HepG2 (cell line): ENCODE data around the gene USP36. TPM values are rescaled to one million over a fixed set of nuclear protein-coding genes. Genes with fewer than 3 reads are reported as not detected.

Experiments
- ATF4 ChIP-seq, 2 experiments: fragments of 450-650 bp in 1 of 2; sonication (generic) in 1 of 2; formaldehyde crosslinking; IDR thresholded peaks; 2 replicates each; pipeline versions ENCODE4 v1.5.0 to v1.8.0; 2020 to 2022; ENCODE audit warnings: mild to moderate bottlenecking in 1 of 2, missing genetic modification reagents in 1 of 2
- CAMTA2 ChIP-seq: sonication (generic); formaldehyde crosslinking; IDR thresholded peaks from 2 replicates; pipeline ENCODE4 v1.4.0; 2020; ENCODE audit warnings: mild to moderate bottlenecking, missing genetic modification reagents, borderline replicate concordance
- CBX1 ChIP-seq: IDR thresholded peaks from one replicate; pipeline ENCODE4 v1.6.1; 2016; ENCODE audit warnings: antibody characterized with exemption, low read depth
- CREB1 ChIP-seq, 2 experiments: fragments of 450-650 bp in 1 of 2; IDR thresholded peaks; 2 replicates each; pipeline ENCODE4 v1.6.1; 2016 to 2017; ENCODE audit warnings: control low read depth in 1 of 2, mild to moderate bottlenecking in 1 of 2, missing compliant biosample characterization in 1 of 2, missing genetic modification characterization in 1 of 2
- FOXC1 ChIP-seq: sonication (generic); formaldehyde crosslinking; IDR thresholded peaks from 2 replicates; pipeline ENCODE4 v1.8.0; 2022; ENCODE audit warnings: mild to moderate bottlenecking, missing genetic modification reagents, borderline replicate concordance
- GTF2F1 ChIP-seq: fragments of 150-350 bp; IDR thresholded peaks from 2 replicates; pipeline ENCODE4 v1.6.1; 2014; ENCODE audit warnings: low read length
- HOMEZ ChIP-seq: IDR thresholded peaks from 2 replicates; pipeline ENCODE4 v1.6.1; 2016; ENCODE audit warnings: low read depth
- MTA1 ChIP-seq: sonication (generic); formaldehyde crosslinking; IDR thresholded peaks from 2 replicates; pipeline ENCODE4 v1.4.0; 2020; ENCODE audit warnings: missing genetic modification reagents, mild to moderate bottlenecking, borderline replicate concordance
- MYNN ChIP-seq: sonication (generic); formaldehyde crosslinking; IDR thresholded peaks from 2 replicates; pipeline ENCODE4 v1.4.0; 2020; ENCODE audit warnings: mild to moderate bottlenecking, low read depth, missing genetic modification reagents
- NCOA5 ChIP-seq: sonication (generic); formaldehyde crosslinking; IDR thresholded peaks from 2 replicates; pipeline ENCODE4 v1.4.0; 2020; ENCODE audit warnings: missing genetic modification reagents
- NR3C1 ChIP-seq: sonication (generic); formaldehyde crosslinking; IDR thresholded peaks from 2 replicates; pipeline ENCODE4 v1.4.0; 2020; ENCODE audit warnings: missing genetic modification reagents
- PAX8 ChIP-seq: sonication (generic); formaldehyde crosslinking; IDR thresholded peaks from 2 replicates; pipeline ENCODE4 v1.8.0; 2022; ENCODE audit warnings: mild to moderate bottlenecking, missing genetic modification reagents, borderline replicate concordance
- POLR2AphosphoS5 ChIP-seq: IDR thresholded peaks from 2 replicates; pipeline ENCODE4 v1.6.1; 2012; ENCODE audit warnings: low read depth, low read length
- PPARG ChIP-seq: conservative IDR thresholded peaks from 2 replicates; pipeline ENCODE4 v1.6.1; 2016; ENCODE audit warnings: missing biosample characterization, missing genetic modification reagents
- ZBTB25 ChIP-seq: IDR thresholded peaks from 2 replicates; pipeline ENCODE4 v1.6.1; 2018; ENCODE audit warnings: missing genetic modification reagents
- ZBTB26 ChIP-seq: IDR thresholded peaks from 2 replicates; pipeline ENCODE4 v1.6.1; 2016; ENCODE audit warnings: missing compliant biosample characterization, missing genetic modification reagents, borderline replicate concordance
- ZFY ChIP-seq: sonication (generic); formaldehyde crosslinking; IDR thresholded peaks from 2 replicates; pipeline ENCODE4 v1.4.0; 2020; ENCODE audit warnings: missing genetic modification reagents
- ZNF414 ChIP-seq: sonication (generic); formaldehyde crosslinking; IDR thresholded peaks from 2 replicates; pipeline ENCODE4 v1.5.0; 2020; ENCODE audit warnings: missing genetic modification reagents
- ZNF530 ChIP-seq: sonication (generic); formaldehyde crosslinking; IDR thresholded peaks from 2 replicates; pipeline ENCODE4 v1.5.0; 2020; ENCODE audit warnings: low read depth, mild to moderate bottlenecking, missing genetic modification reagents
- ZNF556 ChIP-seq: sonication (generic); formaldehyde crosslinking; IDR thresholded peaks from 2 replicates; pipeline ENCODE4 v1.4.0; 2020; ENCODE audit warnings: mild to moderate bottlenecking, missing genetic modification reagents, borderline replicate concordance
- ZNF891 ChIP-seq: sonication (generic); formaldehyde crosslinking; IDR thresholded peaks from 2 replicates; pipeline ENCODE4 v1.5.0; 2020; ENCODE audit warnings: mild to moderate bottlenecking, missing genetic modification reagents
- ZUFSP ChIP-seq: sonication (generic); formaldehyde crosslinking; IDR thresholded peaks from 2 replicates; pipeline ENCODE4 v1.9.0; 2021; ENCODE audit warnings: missing genetic modification reagents, mild to moderate bottlenecking, borderline replicate concordance
- polyA plus RNA-seq, 8 experiments: library from polyadenylated mRNA; depleted of rRNA in 3 of 8; stranded (reverse) in 7 of 8; unstranded in 1 of 8; fragments of >200 nt; fragmentation: Illumina TruSeq in 4 of 8; extraction: Trizol in 4 of 8; gene quantifications; 2 replicates each; pipeline versions ENCODE4 v1.2.1 to v1.2.3, GENCODE V29; 2011 to 2016; ENCODE audit warnings: low read depth in 4 of 8, missing spikeins in 1 of 8, mixed read lengths in 1 of 8; ENCODE audit not compliant: insufficient read depth in 1 of 8
- total RNA-seq, 5 experiments: library from RNA; depleted of rRNA; stranded (reverse); fragments of >200 nt; fragmentation: Illumina TruSeq; extraction: Trizol; gene quantifications; 2 replicates each; pipeline ENCODE4 v1.2.3, GENCODE V29; 2016; ENCODE audit warnings: low read depth in 1 of 5

USP36 gene
- total and polyA plus RNA-seq, 2 of the 13 experiments (the other 11 are each of a cell fraction or from before 2014, with no cell fraction given): 29.6 to 45.9 TPM

GRCh38 chr17:78751447-78752161, 89.0 kb downstream of the USP36 start (continued):
- TF ChIP-seq ATF4 (CRISPR knock-in tag; IDR thresholded peaks at IDR 0.05): peak in 1 of 2 experiments; percentile 50; a peak in 1 of 4 replicates
- peak; percentile 79 for TF ChIP-seq PPARG (CRISPR knock-in tag)
- no peak for TF ChIP-seq MTA1 (CRISPR knock-in tag)
- TF ChIP-seq MYNN (CRISPR knock-in tag): no peak
- TF ChIP-seq NR3C1: no peak
- TF ChIP-seq ZNF556: no peak
- no peak for TF ChIP-seq ZNF891
- TF ChIP-seq ZNF414 (CRISPR knock-in tag): no peak
- no peak for TF ChIP-seq PAX8
- no peak for TF ChIP-seq CAMTA2
- 0 out of 2 replicates have a peak, but pooled peaks have one; percentile 29 for TF ChIP-seq POLR2AphosphoS5
- TF ChIP-seq FOXC1 (CRISPR knock-in tag): no peak
- no peak for TF ChIP-seq GTF2F1
- TF ChIP-seq ZNF530 (CRISPR knock-in tag): no peak
- TF ChIP-seq HOMEZ: peak; percentile 29
- TF ChIP-seq NCOA5: no peak
- TF ChIP-seq CREB1 (IDR thresholded peaks at IDR 0.05): 0 out of 2 replicates have a peak, but pooled peaks have one; percentile 11
- peak; percentile 54; the same call in 1 of the 2 replicates for TF ChIP-seq CREB1 (CRISPR knock-in tag; IDR thresholded peaks at IDR 0.05)
- no peak; the same call in 1 of the 2 replicates for TF ChIP-seq ZBTB25 (CRISPR knock-in tag)
- TF ChIP-seq CBX1: no peak
- TF ChIP-seq ZUFSP (CRISPR knock-in tag): no peak
- no peak for TF ChIP-seq ZBTB26 (CRISPR knock-in tag)
- peak; percentile 33; the same call in 1 of the 2 replicates for TF ChIP-seq ZFY (CRISPR knock-in tag)
